Immature natural killer cell (primary cell): ENCODE measurements around the gene C1orf53. TPM values are rescaled to one million over a fixed set of nuclear protein-coding genes. Genes with fewer than 3 reads are reported as not detected.
A peak's percentile ranks its signal among the peaks of the same experiment; 100 is the strongest.

ENCODE experiments used
- DNase-seq, 3 donors: peaks; one replicate each; pipeline ENCODE4 v3.0.0; 2022; ENCODE audit warnings: mixed read lengths in 1 of 3
- H3K27ac Mint-ChIP-seq, 6 donors: one replicate each; pipeline ENCODE4 v1.8.0; 2020; ENCODE audit warnings: mixed read lengths in 6 of 6, mild to moderate bottlenecking in 5 of 6, inconsistent platforms in 4 of 6, moderate library complexity in 3 of 6
- H3K27me3 Mint-ChIP-seq, 3 donors: one replicate each; pipeline ENCODE4 v1.8.0; 2020 to 2021; ENCODE audit warnings: low read depth in 3 of 3, mild to moderate bottlenecking in 3 of 3, mixed read lengths in 3 of 3, moderate library complexity in 3 of 3, inconsistent platforms in 1 of 3
- H3K36me3 Mint-ChIP-seq, 3 donors: one replicate each; pipeline ENCODE4 v1.8.0; 2020; ENCODE audit warnings: mixed read lengths in 3 of 3, inconsistent platforms in 2 of 3, mild to moderate bottlenecking in 2 of 3
- H3K4me1 Mint-ChIP-seq, 2 donors: one replicate each; pipeline ENCODE4 v1.8.0; 2020; ENCODE audit warnings: inconsistent platforms in 2 of 2, mild to moderate bottlenecking in 2 of 2, mixed read lengths in 2 of 2, moderate library complexity in 1 of 2
- H3K4me3 Mint-ChIP-seq, 5 donors: one replicate each; pipeline ENCODE4 v1.8.0; 2020; ENCODE audit warnings: mild to moderate bottlenecking in 5 of 5, mixed read lengths in 5 of 5, inconsistent platforms in 3 of 5, moderate library complexity in 3 of 5
- H3K9me3 Mint-ChIP-seq, 6 donors: one replicate each; pipeline ENCODE4 v1.8.0; 2020; ENCODE audit warnings: mild to moderate bottlenecking in 6 of 6, mixed read lengths in 6 of 6, inconsistent platforms in 4 of 6, moderate library complexity in 3 of 6
- polyA plus RNA-seq, 3 donors: library from polyadenylated mRNA; unstranded; fragments of 300-500 nt; fragmentation: Illumina TruSeq; gene quantifications; one replicate each; pipeline ENCODE4 v1.2.3, GENCODE V29; 2021

C1orf53 gene
- polyA plus RNA-seq, 3 donors from 2014 or later = 1.8 to 4.1 (median 2.1) TPM

- Mint-ChIP-seq H3K27me3 (peaks cover 33 to 71% (median 65%) of the 10 kb centered on the region in 3 donors), H3K9me3 (peaks cover 0 to 3% (median 0%) of the 10 kb centered on the region in 6 donors), H3K4me1 (peaks cover 44 to 64% of the 10 kb centered on the region in 2 donors), H3K27ac (no peak overlapping the region), H3K4me3 (peak overlapping the region; percentile 49 to 70 (median 54)), H3K36me3 (no peaks in the 10 kb centered on the region)
- DNase-seq = no peak
These were observed 9.6 kb downstream of the C1orf53 start for GRCh38 chr1:197911857-197912696.

- no peak for DNase-seq
- peak overlapping the region; percentile 45 to 69 (median 54) for H3K4me3 Mint-ChIP-seq
- peaks cover 39 to 73% (median 72%) of the 10 kb centered on the region in 3 donors for H3K27me3 Mint-ChIP-seq
- no peak overlapping the region for H3K27ac Mint-ChIP-seq
- no peaks in the 10 kb centered on the region for H3K36me3 Mint-ChIP-seq
- H3K4me1 Mint-ChIP-seq = peaks cover 52 to 73% of the 10 kb centered on the region in 2 donors
- H3K9me3 Mint-ChIP-seq = peaks cover 0 to 3% (median 0%) of the 10 kb centered on the region in 6 donors
These were observed 10.5 kb downstream of the C1orf53 start for GRCh38 chr1:197912739-197913494.

- Mint-ChIP-seq H3K4me1 (peaks cover 57 to 75% of the 10 kb centered on the region in 2 donors), H3K9me3 (peaks cover 0 to 3% (median 0%) of the 10 kb centered on the region in 6 donors), H3K27me3 (peaks cover 46 to 73% (median 72%) of the 10 kb centered on the region in 3 donors), H3K36me3 (no peaks in the 10 kb centered on the region), H3K27ac (no peak overlapping the region), H3K4me3 (peak overlapping the region in 1 of 5 donors; percentile 30)
- no peak for DNase-seq
These were observed 11.3 kb downstream of the C1orf53 start for GRCh38 chr1:197913495-197914276.

- Mint-ChIP-seq H3K9me3 (peaks cover 0 to 3% (median 0%) of the 10 kb centered on the region in 6 donors), H3K4me3 (no peak overlapping the region), H3K27ac (no peak overlapping the region), H3K36me3 (no peaks in the 10 kb centered on the region), H3K27me3 (peaks cover 49 to 74% (median 74%) of the 10 kb centered on the region in 3 donors), H3K4me1 (peaks cover 63 to 77% of the 10 kb centered on the region in 2 donors)
- DNase-seq = no peak
These were observed 12.1 kb downstream of the C1orf53 start for GRCh38 chr1:197914510-197914909.

GRCh38 chr1:197915260-197915861, 12.9 kb downstream of the C1orf53 start:
- Mint-ChIP-seq H3K27me3 (peaks cover 50 to 79% (median 73%) of the 10 kb centered on the region in 3 donors), H3K27ac (no peak overlapping the region), H3K36me3 (no peaks in the 10 kb centered on the region), H3K4me1 (peaks cover 66 to 77% of the 10 kb centered on the region in 2 donors), H3K9me3 (peaks cover 0 to 6% (median 0%) of the 10 kb centered on the region in 6 donors), H3K4me3 (peak overlapping the region in 4 of 5 donors; percentile 26 to 54 (median 46))
- DNase-seq = no peak

- H3K4me3 Mint-ChIP-seq = peak overlapping the region; percentile 26 to 86 (median 48)
- peaks cover 0 to 6% (median 0%) of the 10 kb centered on the region in 6 donors for H3K9me3 Mint-ChIP-seq
- H3K4me1 Mint-ChIP-seq = peaks cover 68 to 79% of the 10 kb centered on the region in 2 donors
- H3K36me3 Mint-ChIP-seq = no peaks in the 10 kb centered on the region
- DNase-seq = no peak
- peaks cover 52 to 82% (median 76%) of the 10 kb centered on the region in 3 donors for H3K27me3 Mint-ChIP-seq
- H3K27ac Mint-ChIP-seq = no peak overlapping the region
These were observed 13.6 kb downstream of the C1orf53 start for GRCh38 chr1:197915862-197916499.

GRCh38 chr1:197916500-197916983, 14.1 kb downstream of the C1orf53 start:
- H3K36me3 Mint-ChIP-seq = no peaks in the 10 kb centered on the region
- peak overlapping the region in 4 of 5 donors; percentile 46 to 86 (median 63) for H3K4me3 Mint-ChIP-seq
- peaks cover 0 to 6% (median 0%) of the 10 kb centered on the region in 6 donors for H3K9me3 Mint-ChIP-seq
- no peak overlapping the region for H3K27ac Mint-ChIP-seq
- peaks cover 71 to 79% of the 10 kb centered on the region in 2 donors for H3K4me1 Mint-ChIP-seq
- no peak for DNase-seq
- peaks cover 56 to 85% (median 77%) of the 10 kb centered on the region in 3 donors for H3K27me3 Mint-ChIP-seq

- DNase-seq = peak in 1 of 3 donors; percentile 20
- Mint-ChIP-seq H3K36me3 (no peaks in the 10 kb centered on the region), H3K4me3 (peak overlapping the region; percentile 75 to 86 (median 81)), H3K27ac (peak overlapping the region in 1 of 6 donors; percentile 69), H3K9me3 (peaks cover 0 to 3% (median 0%) of the 10 kb centered on the region in 6 donors), H3K27me3 (peaks cover 55 to 78% (median 67%) of the 10 kb centered on the region in 3 donors), H3K4me1 (peaks cover 60 to 64% of the 10 kb centered on the region in 2 donors)
These were observed 15.6 kb downstream of the C1orf53 start for GRCh38 chr1:197917805-197918651.

GRCh38 chr1:197918807-197919345, 16.4 kb downstream of the C1orf53 start:
- Mint-ChIP-seq H3K27me3 (peaks cover 51 to 73% (median 61%) of the 10 kb centered on the region in 3 donors), H3K36me3 (no peaks in the 10 kb centered on the region), H3K27ac (peak overlapping the region in 1 of 6 donors; percentile 32), H3K4me1 (peaks cover 59 to 63% of the 10 kb centered on the region in 2 donors), H3K9me3 (peaks cover 0 to 3% (median 0%) of the 10 kb centered on the region in 6 donors), H3K4me3 (peak overlapping the region; percentile 63 to 86 (median 81))
- no peak for DNase-seq

- peaks cover 57 to 63% of the 10 kb centered on the region in 2 donors for H3K4me1 Mint-ChIP-seq
- DNase-seq = peak in 1 of 3 donors; percentile 20
- no peaks in the 10 kb centered on the region for H3K36me3 Mint-ChIP-seq
- H3K4me3 Mint-ChIP-seq = peak overlapping the region; percentile 63 to 85 (median 74)
- no peak overlapping the region for H3K27ac Mint-ChIP-seq
- H3K27me3 Mint-ChIP-seq = peaks cover 48 to 66% (median 58%) of the 10 kb centered on the region in 3 donors
- H3K9me3 Mint-ChIP-seq = peaks cover 0 to 3% (median 0%) of the 10 kb centered on the region in 6 donors
These were observed 17.1 kb downstream of the C1orf53 start for GRCh38 chr1:197919346-197920066.

- Mint-ChIP-seq H3K27ac (no peak overlapping the region), H3K4me3 (peak overlapping the region; percentile 57 to 85 (median 70)), H3K36me3 (no peaks in the 10 kb centered on the region), H3K27me3 (peaks cover 45 to 62% (median 58%) of the 10 kb centered on the region in 3 donors), H3K4me1 (peaks cover 57 to 63% of the 10 kb centered on the region in 2 donors), H3K9me3 (peaks cover 0 to 3% (median 0%) of the 10 kb centered on the region in 6 donors)
- no peak for DNase-seq
These were observed 17.6 kb downstream of the C1orf53 start for GRCh38 chr1:197920067-197920396.
